H1 (cell line): ENCODE results near the gene ZFYVE27. TPM values are rescaled to one million over a fixed set of nuclear protein-coding genes. Genes with fewer than 3 reads are reported as not detected.
A peak's percentile ranks its signal among the peaks of the same experiment; 100 is the strongest.

Experiments used
- CTCF ChIA-PET: fragments of 300-600 bp; sonication (Branson Sonifier 250); formaldehyde crosslinking; loops from one replicate; lab custom pipeline; 2021; ENCODE audit not compliant: partially characterized antibody; lab: Charles Lee
- POLR2A ChIA-PET: fragments of 300-600 bp; sonication (Branson Sonifier 250); formaldehyde crosslinking; loops from one replicate; lab custom pipeline; 2021; ENCODE audit warnings: inconsistent platforms; ENCODE audit not compliant: partially characterized antibody; lab: Charles Lee
- DNase-seq, 2 experiments: peaks; one replicate each; pipeline versions ENCODE4 v3.0.0 to v3.0.0-alpha.2; 2010 to 2022; ENCODE audit warnings: low spot score in 2 of 2, low read depth in 1 of 2, mixed read lengths in 1 of 2
- FAIRE-seq: peaks from 2 replicates; lab custom pipeline; 2011; peaks lifted over from hg19 to GRCh38; lab: Jason Lieb, UNC
- H2AFZ ChIP-seq: 2 replicates; pipeline ENCODE4 v1.8.1; 2012; ENCODE audit warnings: low read length, inconsistent platforms
- H2AK5ac ChIP-seq: 2 replicates; pipeline ENCODE4 v1.6.1; 2013; ENCODE audit warnings: low read depth, low read length
- H2BK120ac ChIP-seq: replicated peaks from 2 replicates; pipeline ENCODE3; 2013; ENCODE audit warnings: low read depth, low read length, inconsistent platforms
- H2BK12ac ChIP-seq: 2 replicates; pipeline ENCODE4 v1.6.1; 2013; ENCODE audit warnings: low read depth, low read length
- H2BK15ac ChIP-seq: 2 replicates; pipeline ENCODE4 v1.6.1; 2013; ENCODE audit warnings: low read length
- H2BK20ac ChIP-seq: 2 replicates; pipeline ENCODE4 v1.6.1; 2013; ENCODE audit warnings: low read length
- H2BK5ac ChIP-seq: 2 replicates; pipeline ENCODE4 v1.6.1; 2013; ENCODE audit warnings: low read depth, low read length
- H3K14ac ChIP-seq: 2 replicates; pipeline ENCODE4 v1.6.1; 2013; ENCODE audit warnings: inconsistent platforms; ENCODE audit not compliant: insufficient read length
- H3K18ac ChIP-seq: 2 replicates; pipeline ENCODE4 v1.6.1; 2013; ENCODE audit warnings: low read length; ENCODE audit errors: extremely low read depth
- H3K23ac ChIP-seq: 2 replicates; pipeline ENCODE4 v1.6.1; 2013; ENCODE audit warnings: inconsistent platforms; ENCODE audit not compliant: insufficient read length
- H3K23me2 ChIP-seq: 2 replicates; pipeline ENCODE4 v1.6.1; 2013; ENCODE audit warnings: low read depth, low read length
- H3K27ac ChIP-seq: 2 replicates; pipeline ENCODE4 v1.6.1; 2011; ENCODE audit warnings: low read depth, low read length, inconsistent platforms
- H3K27me3 ChIP-seq, 4 experiments: replicated peaks in 1 of 4; 1 replicate in 1 of 4; 2 replicates in 3 of 4; pipeline versions ENCODE4 v1.6.1 to v1.8.1; 2011 to 2013; ENCODE audit warnings: low read length in 3 of 4, mild to moderate bottlenecking in 3 of 4, inconsistent platforms in 2 of 4, mixed read lengths in 2 of 4, moderate library complexity in 1 of 4; ENCODE audit not compliant: control insufficient read depth in 3 of 4, insufficient read depth in 3 of 4; ENCODE audit errors: extremely low read depth in 1 of 4
- H3K36me3 ChIP-seq, 4 experiments: 2 replicates each; pipeline versions ENCODE4 v1.6.1 to v1.8.1; 2011 to 2013; ENCODE audit warnings: mild to moderate bottlenecking in 4 of 4, low read length in 3 of 4, moderate library complexity in 2 of 4, control low read depth in 1 of 4, inconsistent platforms in 1 of 4; ENCODE audit not compliant: insufficient read depth in 4 of 4, control insufficient read depth in 2 of 4
- H3K4ac ChIP-seq: replicated peaks from 2 replicates; pipeline ENCODE3; 2013; ENCODE audit warnings: low read length, low read depth, mixed read lengths, inconsistent platforms; ENCODE audit not compliant: insufficient read length
- H3K4me1 ChIP-seq, 4 experiments: replicated peaks in 1 of 4; 1 replicate in 1 of 4; 2 replicates in 3 of 4; pipeline versions ENCODE4 v1.6.1 to v1.8.1; 2011 to 2013; ENCODE audit warnings: low read length in 3 of 4, inconsistent platforms in 2 of 4, mixed read lengths in 1 of 4; ENCODE audit not compliant: insufficient read depth in 4 of 4, control insufficient read depth in 3 of 4
- H3K4me2 ChIP-seq, 2 experiments: 2 replicates each; pipeline versions ENCODE4 v1.6.1 to v1.8.1; 2011 to 2013; ENCODE audit warnings: low read depth in 2 of 2, low read length in 2 of 2, control low read depth in 1 of 2, inconsistent platforms in 1 of 2, mild to moderate bottlenecking in 1 of 2; ENCODE audit not compliant: insufficient read depth in 1 of 2
- H3K4me3 ChIP-seq, 4 experiments: fragments of 200-600, 300-600 bp in 1 of 4; sonication (generic), shearing (Covaris generic), sonication (Bioruptor Twin) in 1 of 4; 2 replicates each; pipeline versions ENCODE4 v1.5.1 to v1.8.1; 2011 to 2016; ENCODE audit warnings: low read length in 4 of 4, low read depth in 3 of 4, control low read depth in 2 of 4, inconsistent platforms in 2 of 4, mild to moderate bottlenecking in 2 of 4, mixed read lengths in 1 of 4, moderate library complexity in 1 of 4; ENCODE audit not compliant: insufficient read depth in 2 of 4; ENCODE audit errors: extremely low read depth in 1 of 4
- H3K56ac ChIP-seq: replicated peaks from 2 replicates; pipeline ENCODE3; 2013; ENCODE audit warnings: low read depth, mild to moderate bottlenecking, mixed read lengths, low read length, inconsistent platforms; ENCODE audit not compliant: insufficient read length
- H3K79me1 ChIP-seq: 2 replicates; pipeline ENCODE4 v1.6.1; 2013; ENCODE audit warnings: low read depth, low read length, control low read depth
- H3K79me2 ChIP-seq, 2 experiments: 2 replicates each; pipeline versions ENCODE4 v1.6.1 to v1.8.1; 2012 to 2013; ENCODE audit warnings: low read length in 2 of 2, mild to moderate bottlenecking in 2 of 2, inconsistent platforms in 1 of 2; ENCODE audit not compliant: insufficient read depth in 2 of 2, control insufficient read depth in 1 of 2
- H3K9ac ChIP-seq, 4 experiments: replicated peaks in 1 of 4; 1 replicate in 1 of 4; 2 replicates in 3 of 4; pipeline versions ENCODE4 v1.6.1 to v1.8.1; 2011 to 2013; ENCODE audit warnings: low read depth in 3 of 4, low read length in 3 of 4, control low read depth in 2 of 4, mild to moderate bottlenecking in 2 of 4, moderate library complexity in 2 of 4, inconsistent platforms in 1 of 4; ENCODE audit errors: extremely low read depth in 1 of 4
- H3K9me3 ChIP-seq, 2 experiments: 2 replicates each; pipeline versions ENCODE4 v1.6.1 to v1.8.1; 2012 to 2013; ENCODE audit warnings: mild to moderate bottlenecking in 2 of 2, moderate library complexity in 2 of 2, control low read depth in 1 of 2, inconsistent platforms in 1 of 2, low read depth in 1 of 2, low read length in 1 of 2, mixed read lengths in 1 of 2; ENCODE audit not compliant: insufficient read depth in 2 of 2
- H4K20me1 ChIP-seq, 2 experiments: replicated peaks in 1 of 2; 2 replicates each; pipeline versions ENCODE3 to v1.8.1; 2011 to 2013; ENCODE audit warnings: inconsistent platforms in 2 of 2, low read length in 2 of 2, mild to moderate bottlenecking in 1 of 2; ENCODE audit not compliant: insufficient read depth in 2 of 2, control insufficient read depth in 1 of 2
- H4K5ac ChIP-seq: 2 replicates; pipeline ENCODE4 v1.6.1; 2013; ENCODE audit warnings: low read length, low read depth, mixed read lengths, inconsistent platforms; ENCODE audit not compliant: insufficient read length
- H4K8ac ChIP-seq: 2 replicates; pipeline ENCODE4 v1.8.0; 2013; ENCODE audit warnings: mild to moderate bottlenecking, moderate library complexity, low read length, inconsistent platforms; ENCODE audit not compliant: insufficient read depth; ENCODE audit errors: extremely low read depth
- H4K91ac ChIP-seq: replicated peaks from 2 replicates; pipeline ENCODE3; 2013; ENCODE audit warnings: low read length, mixed read lengths, inconsistent platforms; ENCODE audit not compliant: insufficient read length
- POLR2A ChIP-seq, 2 experiments: IDR thresholded peaks; 1 replicate in 1 of 2; 2 replicates in 1 of 2; pipeline ENCODE4 v1.6.1; 2011; ENCODE audit warnings: low read depth in 2 of 2, low read length in 2 of 2, mild to moderate bottlenecking in 2 of 2; ENCODE audit errors: control extremely low read depth in 1 of 2
- WGBS, 2 experiments: shearing (Covaris generic) in 1 of 2; methylation state at CpG; one replicate each; pipeline versions ENCODE4 v1.1.6 to v1.1.7; 2013 to 2015; ENCODE audit warnings: low lambda C conversion rate in 2 of 2, mixed read lengths in 2 of 2, inconsistent platforms in 1 of 2, low coverage in 1 of 2, missing lambda C conversion rate in 1 of 2; ENCODE audit not compliant: insufficient replicate concordance in 2 of 2, insufficient coverage in 1 of 2, insufficient read length in 1 of 2; ENCODE audit errors: extremely low coverage in 1 of 2, missing lambda C conversion rate in 1 of 2; 5-methylcytosine and 5-hydroxymethylcytosine counted together
- polyA plus RNA-seq, 7 experiments: library from polyadenylated mRNA; depleted of rRNA in 3 of 7; stranded (reverse) in 5 of 7; unstranded in 2 of 7; fragments of >200 nt in 5 of 7; fragments of 200-250 nt in 2 of 7; gene quantifications; 1 replicate in 5 of 7; 2 replicates in 1 of 7; 4 replicates in 1 of 7; pipeline versions ENCODE4 v1.2.1 to v1.2.3, GENCODE V29; 2011 to 2013; ENCODE audit warnings: missing spikeins in 2 of 7, mixed read lengths in 2 of 7
- total RNA-seq: library from RNA; stranded (reverse); fragmentation: NEBNext Ultra II Directional; extraction: Animal tissue kit (Norgen Biotek cat#: 25700); gene quantifications from 2 replicates; pipeline ENCODE4 v1.2.1, GENCODE V29; 2021

Gene ZFYVE27
- total and polyA plus RNA-seq, 2 of the 8 experiments (the other 6 are each of a cell fraction or from before 2014, with no cell fraction given) = 16.6 to 19.8 TPM

GRCh38 chr10:97743169-97743943 lies 6.4 kb downstream of the ZFYVE27 start:
- DNase-seq (no peak), FAIRE-seq (no peak)
- peaks cover 0 to 26% of the 10 kb centered on the region in 2 experiments; a peak in 2 of 4 replicates for H3K79me2 ChIP-seq
- ChIA-PET CTCF (interaction anchor here (0.6 to 8.6 kb wide), 13 partner anchors 11 to 95 kb away, joined by 3 to 44 read pairs (median 5); no protein-coding TSS in a partner anchor), POLR2A (interaction anchor here (1.7 kb wide), 1 partner anchor 12 kb away, joined by 6 read pairs; no protein-coding TSS in a partner anchor)
- H2BK15ac ChIP-seq = no peak overlapping the region
- no peaks in the 10 kb centered on the region for H3K27me3 ChIP-seq
- no peak overlapping the region for H2BK12ac ChIP-seq
- no peak overlapping the region for H2BK5ac ChIP-seq
- H4K91ac ChIP-seq = no peak overlapping the region
- H3K14ac ChIP-seq = no peak overlapping the region
- no peak overlapping the region; a peak in 2 of 7 replicates for H3K9ac ChIP-seq
- H2AFZ ChIP-seq = no peak overlapping the region
- no peaks in the 10 kb centered on the region for H3K9me3 ChIP-seq
- peaks cover 10 to 67% (median 31%) of the 10 kb centered on the region in 4 experiments for H3K36me3 ChIP-seq
- no peak overlapping the region for H3K27ac ChIP-seq
- H3K18ac ChIP-seq = no peak overlapping the region
- no peak overlapping the region for H3K4ac ChIP-seq
- H2BK120ac ChIP-seq = no peak overlapping the region
- no peak overlapping the region for H3K56ac ChIP-seq
- no peak overlapping the region for H4K5ac ChIP-seq
- H3K4me3 ChIP-seq = no peak overlapping the region
- H2AK5ac ChIP-seq = no peak overlapping the region
- no peak overlapping the region for H4K8ac ChIP-seq
- 0 out of 2 replicates have a peak overlapping the region, but pooled peaks have one; percentile 7 for H2BK20ac ChIP-seq
- peaks cover 2 to 19% of the 10 kb centered on the region in 2 experiments for H4K20me1 ChIP-seq
- peaks cover 2% of the 10 kb centered on the region; the same call in 1 of the 2 replicates for H3K23me2 ChIP-seq
- 93% methylated on average over 10 of the region's 10 CpGs; no CpG with 5 or more reads in 1 of the 2 experiments for WGBS, 2 experiments
- H3K79me1 ChIP-seq = peaks cover 7% of the 10 kb centered on the region
- no peak overlapping the region for H3K23ac ChIP-seq
- H3K4me1 ChIP-seq = no peaks in the 10 kb centered on the region; a peak in 1 of 7 replicates
- no peak overlapping the region for H3K4me2 ChIP-seq
- no peak for TF ChIP-seq POLR2A (IDR thresholded peaks at IDR 0.05; ENCODE audit: control extremely low read depth in 1 of 2, low read depth in 2 of 2, low read length in 2 of 2)
